Glutamatergic neuron (in vitro differentiated cells): ENCODE results near the gene TADA2A. TPM values are rescaled to one million over a fixed set of nuclear protein-coding genes. Genes with fewer than 3 reads are reported as not detected.

Experiments
- total RNA-seq: library from RNA; stranded (reverse); fragmentation: NEBNext Ultra II Directional; extraction: Animal tissue kit (Norgen Biotek cat#: 25700); gene quantifications from one replicate; pipeline ENCODE4 v1.2.1, GENCODE V29; 2021; ENCODE audit not compliant: unreplicated experiment

TADA2A gene
- total RNA-seq, 1 donor from 2014 or later: 30.6 TPM

Other genes starting within 250 kb of the TADA2A start
- not detected for gene C17orf78, start 30.9 kb upstream of the TADA2A start, total RNA-seq
- gene ACACA, start 50 bp upstream of the TADA2A start, total RNA-seq: 145 TPM
- 10.0 TPM for gene DUSP14, start 83.0 kb downstream of the TADA2A start, total RNA-seq
- gene SYNRG, start 202.5 kb downstream of the TADA2A start, total RNA-seq: 65.8 TPM
- gene DDX52, start 236.6 kb downstream of the TADA2A start, total RNA-seq: 47.4 TPM